NCI-H2171 treated with DMSO at 0.1 percent for 48 hours (cell line): ENCODE results near the gene SIPA1L3.

Experiments
- DNase-seq: peaks from one replicate; lab custom pipeline; 2025; lab: John Stamatoyannopoulos, UW

The SIPA1L3 gene

GRCh38 chr19:37948362-37948761 is 41.4 kb downstream of the SIPA1L3 start:
- no peak for DNase-seq

- DNase-seq, result peak; percentile 93
Observed at GRCh38 chr19:37950471-37951175, 43.6 kb downstream of the SIPA1L3 start.

- DNase-seq, result no peak
Observed at GRCh38 chr19:37951816-37952210, 44.8 kb downstream of the SIPA1L3 start.

- no peak for DNase-seq
Observed at GRCh38 chr19:37953171-37953917, 46.3 kb downstream of the SIPA1L3 start.

- no peak for DNase-seq
Observed at GRCh38 chr19:37953918-37954303, 46.9 kb downstream of the SIPA1L3 start.

GRCh38 chr19:37954421-37954874 is 47.4 kb downstream of the SIPA1L3 start:
- DNase-seq, result no peak

GRCh38 chr19:37955986-37956385 is 49.0 kb downstream of the SIPA1L3 start:
- DNase-seq, result no peak

- no peak for DNase-seq
Observed at GRCh38 chr19:37957176-37957575, 50.2 kb downstream of the SIPA1L3 start.

- peak; percentile 8 for DNase-seq
Observed at GRCh38 chr19:37959665-37960114, 52.7 kb downstream of the SIPA1L3 start.

- no peak for DNase-seq
Observed at GRCh38 chr19:37961198-37961597, 54.2 kb downstream of the SIPA1L3 start.

GRCh38 chr19:37963190-37963936 is 56.4 kb downstream of the SIPA1L3 start:
- DNase-seq, result peak; percentile 24

- DNase-seq, result no peak
Observed at GRCh38 chr19:37964109-37964508, 57.1 kb downstream of the SIPA1L3 start.

- DNase-seq, result peak; percentile 45
Observed at GRCh38 chr19:37966211-37966661, 59.2 kb downstream of the SIPA1L3 start.

- DNase-seq, result peak; percentile 45
Observed at GRCh38 chr19:37966662-37967231, 59.7 kb downstream of the SIPA1L3 start.

GRCh38 chr19:37969695-37970094 is 62.7 kb downstream of the SIPA1L3 start:
- DNase-seq, result no peak

GRCh38 chr19:37970699-37971098 is 63.7 kb downstream of the SIPA1L3 start:
- DNase-seq, result no peak

GRCh38 chr19:37972803-37973202 is 65.8 kb downstream of the SIPA1L3 start:
- no peak for DNase-seq

- no peak for DNase-seq
Observed at GRCh38 chr19:37973666-37974065, 66.7 kb downstream of the SIPA1L3 start.

GRCh38 chr19:37975071-37975470 is 68.1 kb downstream of the SIPA1L3 start:
- DNase-seq, result no peak

- DNase-seq, result no peak
Observed at GRCh38 chr19:37975596-37976515, 68.8 kb downstream of the SIPA1L3 start.

- DNase-seq, result no peak
Observed at GRCh38 chr19:37977391-37977790, 70.4 kb downstream of the SIPA1L3 start.
